Effector memory CD8-positive, alpha-beta T cell (primary cell): ENCODE results near the gene ABR.

Experiments
- ATAC-seq: fragments of 150-1000 bp; cut with Tn5 transposase; replicated peaks from 2 replicates; pipeline ENCODE4 v1.10.0; 2021; ENCODE audit warnings: mild to moderate bottlenecking, moderate library complexity
- DNase-seq, 3 experiments: peaks; one replicate each; pipeline ENCODE4 v3.0.0; 2021
- H3K27ac Mint-ChIP-seq, 2 donors: one replicate each; pipeline ENCODE4 v1.8.0; 2022; ENCODE audit warnings: mild to moderate bottlenecking in 2 of 2, mixed read lengths in 2 of 2, moderate library complexity in 2 of 2
- H3K27me3 Mint-ChIP-seq, 2 donors: one replicate each; pipeline ENCODE4 v1.8.0; 2022; ENCODE audit warnings: mixed read lengths in 2 of 2
- H3K36me3 Mint-ChIP-seq: one replicate; pipeline ENCODE4 v1.8.0; 2022; ENCODE audit warnings: mild to moderate bottlenecking, moderate library complexity, mixed read lengths; ENCODE audit not compliant: insufficient read depth
- H3K4me1 Mint-ChIP-seq, 2 donors: one replicate each; pipeline ENCODE4 v1.8.0; 2022; ENCODE audit warnings: low read depth in 2 of 2, mixed read lengths in 2 of 2
- H3K4me3 Mint-ChIP-seq, 2 donors: one replicate each; pipeline ENCODE4 v1.8.0; 2022; ENCODE audit warnings: mild to moderate bottlenecking in 2 of 2, mixed read lengths in 2 of 2, moderate library complexity in 2 of 2
- H3K9me3 Mint-ChIP-seq, 2 donors: one replicate each; pipeline ENCODE4 v1.8.0; 2022; ENCODE audit warnings: mixed read lengths in 2 of 2

The ABR gene

GRCh38 chr17:1060991-1061390 is 118.8 kb downstream of the ABR start:
- Mint-ChIP-seq H3K27ac (no peak overlapping the region), H3K4me3 (no peak overlapping the region), H3K36me3 (peaks cover 44% of the 10 kb centered on the region), H3K27me3 (no peaks in the 10 kb centered on the region), H3K9me3 (peaks cover 0 to 5% of the 10 kb centered on the region in 2 donors), H3K4me1 (no peaks in the 10 kb centered on the region)
- ATAC-seq (no peak), DNase-seq (no peak)

GRCh38 chr17:1059131-1059795 is 120.5 kb downstream of the ABR start:
- no peaks in the 10 kb centered on the region for H3K9me3 Mint-ChIP-seq
- H3K27me3 Mint-ChIP-seq: no peaks in the 10 kb centered on the region
- ATAC-seq: no peak
- no peaks in the 10 kb centered on the region for H3K4me1 Mint-ChIP-seq
- no peak for DNase-seq
- peaks cover 38% of the 10 kb centered on the region for H3K36me3 Mint-ChIP-seq
- H3K27ac Mint-ChIP-seq: peak overlapping the region; percentile 66 to 80
- H3K4me3 Mint-ChIP-seq: no peak overlapping the region

GRCh38 chr17:1058423-1059130 is 121.2 kb downstream of the ABR start:
- no peaks in the 10 kb centered on the region for H3K27me3 Mint-ChIP-seq
- peak overlapping the region in 1 of 2 donors; percentile 66 for H3K27ac Mint-ChIP-seq
- no peak overlapping the region for H3K4me3 Mint-ChIP-seq
- peaks cover 38% of the 10 kb centered on the region for H3K36me3 Mint-ChIP-seq
- DNase-seq (peak in 1 of 3 experiments; percentile 31), ATAC-seq (no peak)
- H3K4me1 Mint-ChIP-seq: no peaks in the 10 kb centered on the region
- H3K9me3 Mint-ChIP-seq: no peaks in the 10 kb centered on the region

- Mint-ChIP-seq H3K9me3 (no peaks in the 10 kb centered on the region), H3K27ac (peak overlapping the region in 1 of 2 donors; percentile 5), H3K27me3 (no peaks in the 10 kb centered on the region), H3K4me3 (no peak overlapping the region), H3K36me3 (peaks cover 37% of the 10 kb centered on the region), H3K4me1 (no peaks in the 10 kb centered on the region)
- DNase-seq (no peak), ATAC-seq (no peak)
Measured at GRCh38 chr17:1056761-1057160, 123.0 kb downstream of the ABR start.

GRCh38 chr17:1055751-1056645 is 123.8 kb downstream of the ABR start:
- H3K4me3 Mint-ChIP-seq: no peak overlapping the region

GRCh38 chr17:1055231-1055630 is 124.5 kb downstream of the ABR start:
- peaks cover 34% of the 10 kb centered on the region for H3K36me3 Mint-ChIP-seq
- no peak overlapping the region for H3K4me3 Mint-ChIP-seq
- peaks cover 4% of the 10 kb centered on the region in 2 donors for H3K4me1 Mint-ChIP-seq
- no peak overlapping the region for H3K27ac Mint-ChIP-seq
- no peaks in the 10 kb centered on the region for H3K27me3 Mint-ChIP-seq
- H3K9me3 Mint-ChIP-seq: no peaks in the 10 kb centered on the region
- DNase-seq (no peak), ATAC-seq (no peak)

More at GRCh38 chr17:1055751-1056645, 123.8 kb downstream of the ABR start:
- H3K4me1 Mint-ChIP-seq: peaks cover under 1 to 2% of the 10 kb centered on the region in 2 donors
- no peaks in the 10 kb centered on the region for H3K27me3 Mint-ChIP-seq
- DNase-seq (peak; percentile 22 to 34 (median 33)), ATAC-seq (peak; percentile 43)
- H3K36me3 Mint-ChIP-seq: peaks cover 32% of the 10 kb centered on the region
- H3K9me3 Mint-ChIP-seq: no peaks in the 10 kb centered on the region
- peak overlapping the region in 1 of 2 donors; percentile 5 for H3K27ac Mint-ChIP-seq

- no peak for DNase-seq
- no peak overlapping the region for H3K27ac Mint-ChIP-seq
- H3K36me3 Mint-ChIP-seq: peaks cover 31% of the 10 kb centered on the region
- no peak overlapping the region for H3K4me3 Mint-ChIP-seq
- peaks cover 4% of the 10 kb centered on the region in 2 donors for H3K4me1 Mint-ChIP-seq
- no peaks in the 10 kb centered on the region for H3K9me3 Mint-ChIP-seq
- H3K27me3 Mint-ChIP-seq: no peaks in the 10 kb centered on the region
- no peak for ATAC-seq
Measured at GRCh38 chr17:1054656-1055055, 125.1 kb downstream of the ABR start.

- Mint-ChIP-seq H3K27me3 (no peaks in the 10 kb centered on the region), H3K36me3 (peaks cover 32% of the 10 kb centered on the region), H3K4me1 (peaks cover 4% of the 10 kb centered on the region in 2 donors), H3K27ac (no peak overlapping the region), H3K4me3 (no peak overlapping the region), H3K9me3 (no peaks in the 10 kb centered on the region)
- DNase-seq (no peak), ATAC-seq (no peak)
Measured at GRCh38 chr17:1053661-1054360, 126.0 kb downstream of the ABR start.

- H3K4me3 Mint-ChIP-seq: no peak overlapping the region
- H3K36me3 Mint-ChIP-seq: peaks cover 19% of the 10 kb centered on the region
- H3K27ac Mint-ChIP-seq: peak overlapping the region; percentile 77 to 84
- no peaks in the 10 kb centered on the region for H3K9me3 Mint-ChIP-seq
- DNase-seq: no peak
- no peaks in the 10 kb centered on the region for H3K27me3 Mint-ChIP-seq
- peak; percentile 26 for ATAC-seq
- peaks cover 4% of the 10 kb centered on the region in 2 donors for H3K4me1 Mint-ChIP-seq
Measured at GRCh38 chr17:1050996-1051925, 128.5 kb downstream of the ABR start.

GRCh38 chr17:1050246-1050995 is 129.4 kb downstream of the ABR start:
- H3K4me3 Mint-ChIP-seq: no peak overlapping the region
- H3K27me3 Mint-ChIP-seq: no peaks in the 10 kb centered on the region
- DNase-seq (no peak), ATAC-seq (no peak)
- H3K9me3 Mint-ChIP-seq: no peaks in the 10 kb centered on the region
- H3K27ac Mint-ChIP-seq: peak overlapping the region; percentile 77 to 84
- peaks cover 19% of the 10 kb centered on the region for H3K36me3 Mint-ChIP-seq
- H3K4me1 Mint-ChIP-seq: peaks cover 4% of the 10 kb centered on the region in 2 donors

GRCh38 chr17:1049446-1050225 is 130.1 kb downstream of the ABR start:
- Mint-ChIP-seq H3K4me3 (no peak overlapping the region), H3K27ac (peak overlapping the region in 1 of 2 donors; percentile 77), H3K27me3 (no peaks in the 10 kb centered on the region), H3K4me1 (peaks cover 4 to 5% of the 10 kb centered on the region in 2 donors), H3K9me3 (no peaks in the 10 kb centered on the region), H3K36me3 (peaks cover 19% of the 10 kb centered on the region)
- no peak for ATAC-seq
- no peak for DNase-seq
